RWPE2 (cell line): ENCODE measurements around the gene TFB1M.

ENCODE experiments used
- ATAC-seq: fragments of 200-7000 bp; cut with Tn5 transposase; 3 replicates; pipeline ENCODE4 v1.9.1; 2021; ENCODE audit warnings: low read depth
- DNase-seq: peaks from one replicate; pipeline ENCODE4 v3.0.0-alpha.2; 2020; ENCODE audit warnings: low spot score
- H3K27ac ChIP-seq: fragments of 450-650 bp; 2 replicates; pipeline ENCODE4 v1.5.1; 2017; ENCODE audit warnings: mild to moderate bottlenecking; ENCODE audit not compliant: poor library complexity, severe bottlenecking
- H3K27me3 ChIP-seq: fragments of 250-450 bp; sonication (Bioruptor Pico); 2 replicates; pipeline ENCODE4 v1.5.1; 2021; ENCODE audit warnings: mild to moderate bottlenecking, moderate library complexity; ENCODE audit not compliant: insufficient read depth, poor library complexity, severe bottlenecking
- H3K36me3 ChIP-seq: fragments of 250-450 bp; sonication (Bioruptor Pico); 2 replicates; pipeline ENCODE4 v1.5.1; 2020; ENCODE audit warnings: low read depth, mild to moderate bottlenecking, moderate library complexity
- H3K4me1 ChIP-seq: fragments of 250-450 bp; sonication (Bioruptor Pico); 2 replicates; pipeline ENCODE4 v1.5.1; 2021; ENCODE audit warnings: mild to moderate bottlenecking, moderate library complexity; ENCODE audit not compliant: insufficient read depth, poor library complexity, severe bottlenecking
- H3K4me3 ChIP-seq: fragments of 250-450 bp; sonication (Bioruptor Pico); 2 replicates; pipeline ENCODE4 v1.5.1; 2021; ENCODE audit warnings: mild to moderate bottlenecking, moderate library complexity; ENCODE audit not compliant: severe bottlenecking
- H3K9me3 ChIP-seq: fragments of 250-450 bp; sonication (Bioruptor Pico); 2 replicates; pipeline ENCODE4 v1.5.1; 2021; ENCODE audit warnings: mild to moderate bottlenecking, moderate library complexity; ENCODE audit not compliant: severe bottlenecking
- CTCF ChIP-seq: fragments of 450-650 bp; IDR thresholded peaks from one replicate; pipeline ENCODE4 v1.5.1; 2017; ENCODE audit warnings: mild to moderate bottlenecking, moderate library complexity; ENCODE audit not compliant: poor library complexity, severe bottlenecking

Gene TFB1M

GRCh38 chr6:155272353-155273232 lies 41.7 kb downstream of the TFB1M start:
- H3K4me1 ChIP-seq: peaks cover 30% of the 10 kb centered on the region
- peak overlapping the region; percentile 57 for H3K27ac ChIP-seq
- ATAC-seq: no peak
- peaks cover 43% of the 10 kb centered on the region for H3K36me3 ChIP-seq
- no peak overlapping the region for H3K4me3 ChIP-seq
- DNase-seq: no peak
- no peaks in the 10 kb centered on the region for H3K27me3 ChIP-seq
- H3K9me3 ChIP-seq: no peaks in the 10 kb centered on the region
- TF ChIP-seq CTCF: no peak

- Histone ChIP-seq H3K27ac (no peak overlapping the region), H3K36me3 (peaks cover 36% of the 10 kb centered on the region), H3K27me3 (no peaks in the 10 kb centered on the region), H3K9me3 (no peaks in the 10 kb centered on the region), H3K4me1 (peaks cover 20% of the 10 kb centered on the region), H3K4me3 (no peak overlapping the region)
- no peak for TF ChIP-seq CTCF
- ATAC-seq (no peak), DNase-seq (no peak)
Observed at GRCh38 chr6:155271145-155271544, 43.1 kb downstream of the TFB1M start.

GRCh38 chr6:155270561-155271091 lies 43.7 kb downstream of the TFB1M start:
- DNase-seq (no peak), ATAC-seq (no peak)
- Histone ChIP-seq H3K27me3 (no peaks in the 10 kb centered on the region), H3K4me1 (peaks cover 20% of the 10 kb centered on the region), H3K27ac (no peak overlapping the region), H3K4me3 (no peak overlapping the region), H3K9me3 (no peaks in the 10 kb centered on the region), H3K36me3 (peaks cover 36% of the 10 kb centered on the region)
- TF ChIP-seq CTCF: no peak

- Histone ChIP-seq H3K27me3 (no peaks in the 10 kb centered on the region), H3K4me1 (peaks cover 26% of the 10 kb centered on the region), H3K4me3 (no peak overlapping the region), H3K36me3 (peaks cover 38% of the 10 kb centered on the region), H3K9me3 (no peaks in the 10 kb centered on the region), H3K27ac (no peak overlapping the region)
- TF ChIP-seq CTCF: no peak
- no peak for DNase-seq
- no peak for ATAC-seq
Observed at GRCh38 chr6:155269765-155270164, 44.5 kb downstream of the TFB1M start.
